Stimulated activated CD8-positive, alpha-beta memory T cell treated with anti-CD3 and anti-CD28 coated beads, Interleukin-4, amount 100 ng/mL, for 48 hours (primary cell): ENCODE data around the gene CCDC74A.
"Not testable (repeated sequence)": the region's sequence is repeated elsewhere in the genome, so short reads cannot be mapped to it uniquely, and the experiment has no call there.

Experiments
- DNase-seq: peaks from one replicate; pipeline ENCODE4 v3.0.0-alpha.2; 2020

The CCDC74A gene

GRCh38 chr2:131567891-131568290, 40.2 kb downstream of the CCDC74A start:
- no peak for DNase-seq

DNA sequence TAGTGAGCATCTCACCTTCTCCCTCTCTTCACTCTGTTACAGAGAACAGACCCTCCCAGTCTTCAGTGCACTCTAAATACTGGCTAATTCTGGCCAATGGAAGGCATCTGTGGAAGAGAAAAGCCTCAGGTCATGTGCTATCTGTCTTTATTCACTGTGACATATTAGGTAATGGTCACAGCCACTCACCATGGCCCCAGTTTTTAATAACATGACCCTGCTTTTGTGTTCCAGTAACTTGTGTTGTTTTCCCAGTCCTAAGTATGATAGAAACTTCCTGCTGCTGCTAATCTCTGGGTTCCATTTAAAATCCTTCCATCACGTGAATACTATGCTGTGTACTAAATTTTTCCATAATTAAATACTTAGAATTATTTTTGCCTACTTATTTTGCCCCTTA, 40.7 kb downstream of the CCDC74A start:
- DNase-seq = not testable (repeated sequence)

DNA sequence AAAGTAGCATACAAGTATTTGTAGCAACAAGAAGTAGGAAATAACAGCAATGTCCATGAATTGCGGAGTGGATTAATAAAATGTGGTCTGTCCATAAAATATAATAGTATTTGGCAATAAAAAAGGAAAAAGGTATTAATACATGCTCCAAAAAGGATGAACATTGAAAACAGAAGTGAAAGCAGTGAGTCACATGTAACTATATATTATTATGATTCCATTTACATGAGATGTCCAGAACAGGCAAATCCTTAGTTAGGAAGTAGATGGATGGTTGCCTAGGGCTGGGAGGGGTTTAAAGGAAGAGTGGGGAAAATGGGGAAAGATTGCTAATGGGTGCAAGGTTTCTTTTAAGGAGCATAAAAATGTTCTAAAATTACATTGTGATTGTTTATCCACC, 44.5 kb downstream of the CCDC74A start:
- no peak for DNase-seq

- DNase-seq = no peak
These were observed 50.1 kb downstream of the CCDC74A start for GRCh38 chr2:131577812-131578211.

- no peak for DNase-seq
These were observed 52.5 kb downstream of the CCDC74A start for GRCh38 chr2:131580187-131580586.
